ENCODE data around the gene GLP2R.

Gene GLP2R

GRCh38 chr17:9865586-9865985 is 39.9 kb downstream of the GLP2R start:
- Histone ChIP-seq H2AFZ (no peak overlapping the region), H3K4me2 (ENCODE audit: low read length) (no peak overlapping the region), H3K36me3 (ENCODE audit: control insufficient read depth, insufficient read depth, low read length) (no peaks in the 10 kb centered on the region), H3K27me3 (ENCODE audit: control insufficient read depth, insufficient read depth, low read length) (no peaks in the 10 kb centered on the region), H3K4me3 (ENCODE audit: low read depth, low read length) (no peak overlapping the region), H3K9me3 (ENCODE audit: control insufficient read depth, low read length) (no peaks in the 10 kb centered on the region), H3K27ac (no peak overlapping the region), H3K79me2 (no peaks in the 10 kb centered on the region), H3K4me1 (no peaks in the 10 kb centered on the region), H3K9ac (no peak overlapping the region)
- TF ChIP-seq CTCF (IDR thresholded peaks at IDR 0.05), result no peak

GRCh38 chr17:9868552-9868951 is 42.8 kb downstream of the GLP2R start:
- H3K9me3 ChIP-seq (ENCODE audit: control insufficient read depth, low read length), result no peaks in the 10 kb centered on the region

GRCh38 chr17:9872852-9873251 is 47.1 kb downstream of the GLP2R start:
- Histone ChIP-seq H3K9me3 (ENCODE audit: control insufficient read depth, low read length) (no peaks in the 10 kb centered on the region), H3K79me2 (no peaks in the 10 kb centered on the region), H3K4me2 (ENCODE audit: low read length) (no peak overlapping the region), H3K4me3 (ENCODE audit: low read depth, low read length) (no peak overlapping the region), H3K4me1 (no peaks in the 10 kb centered on the region), H3K9ac (no peak overlapping the region), H2AFZ (no peak overlapping the region), H3K27ac (no peak overlapping the region), H3K36me3 (ENCODE audit: control insufficient read depth, insufficient read depth, low read length) (no peaks in the 10 kb centered on the region), H3K27me3 (ENCODE audit: control insufficient read depth, insufficient read depth, low read length) (no peaks in the 10 kb centered on the region)
- TF ChIP-seq CTCF (IDR thresholded peaks at IDR 0.05), result no peak

More at GRCh38 chr17:9868552-9868951, 42.8 kb downstream of the GLP2R start:
- TF ChIP-seq CTCF (IDR thresholded peaks at IDR 0.05), result no peak
- Histone ChIP-seq H3K27me3 (ENCODE audit: control insufficient read depth, insufficient read depth, low read length) (no peaks in the 10 kb centered on the region), H3K79me2 (no peaks in the 10 kb centered on the region), H3K36me3 (ENCODE audit: control insufficient read depth, insufficient read depth, low read length) (no peaks in the 10 kb centered on the region), H2AFZ (no peak overlapping the region), H3K9ac (no peak overlapping the region), H3K4me2 (ENCODE audit: low read length) (no peak overlapping the region), H3K4me1 (no peaks in the 10 kb centered on the region), H3K27ac (no peak overlapping the region), H3K4me3 (ENCODE audit: low read depth, low read length) (no peak overlapping the region)

GRCh38 chr17:9874722-9875121 is 49.0 kb downstream of the GLP2R start:
- no peaks in the 10 kb centered on the region for H3K9me3 ChIP-seq (ENCODE audit: control insufficient read depth, low read length)
- H3K27me3 ChIP-seq (ENCODE audit: control insufficient read depth, insufficient read depth, low read length), result no peaks in the 10 kb centered on the region
- no peaks in the 10 kb centered on the region for H3K79me2 ChIP-seq
- no peak overlapping the region for H3K4me2 ChIP-seq (ENCODE audit: low read length)
- H3K9ac ChIP-seq, result no peak overlapping the region
- no peak overlapping the region for H3K27ac ChIP-seq
- no peaks in the 10 kb centered on the region for H3K36me3 ChIP-seq (ENCODE audit: control insufficient read depth, insufficient read depth, low read length)
- no peaks in the 10 kb centered on the region for H3K4me1 ChIP-seq
- H2AFZ ChIP-seq, result no peak overlapping the region
- no peak overlapping the region for H3K4me3 ChIP-seq (ENCODE audit: low read depth, low read length)
- TF ChIP-seq CTCF (IDR thresholded peaks at IDR 0.05), result no peak

- no peaks in the 10 kb centered on the region for H3K36me3 ChIP-seq (ENCODE audit: control insufficient read depth, insufficient read depth, low read length)
- no peak overlapping the region for H3K27ac ChIP-seq
- no peaks in the 10 kb centered on the region for H3K27me3 ChIP-seq (ENCODE audit: control insufficient read depth, insufficient read depth, low read length)
- no peak overlapping the region for H2AFZ ChIP-seq
- no peak overlapping the region for H3K9ac ChIP-seq
- no peak overlapping the region for H3K4me3 ChIP-seq (ENCODE audit: low read depth, low read length)
- H3K9me3 ChIP-seq (ENCODE audit: control insufficient read depth, low read length), result no peaks in the 10 kb centered on the region
- no peaks in the 10 kb centered on the region for H3K4me1 ChIP-seq
- TF ChIP-seq CTCF (IDR thresholded peaks at IDR 0.05), result no peak
- no peaks in the 10 kb centered on the region for H3K79me2 ChIP-seq
- H3K4me2 ChIP-seq (ENCODE audit: low read length), result no peak overlapping the region
These were observed 49.7 kb downstream of the GLP2R start for GRCh38 chr17:9875441-9875840.
